Stimulated activated memory B cell treated with anti-CD40 and anti-IgM and Interleukin-4, amounts not matched to agents 10 μg/mL and 1 μg/mL and 100 μg/mL, for 72 hours (primary cell): ENCODE data around the gene SLC34A3.

ENCODE experiments used
- ATAC-seq: fragments of 150-1000 bp; cut with Tn5 transposase; 2 replicates; pipeline ENCODE4 v1.10.0; 2021
- H3K27ac Mint-ChIP-seq: one replicate; pipeline ENCODE4 v1.8.0; 2022; ENCODE audit warnings: mild to moderate bottlenecking, mixed read lengths
- H3K27me3 Mint-ChIP-seq: one replicate; pipeline ENCODE4 v1.8.0; 2022; ENCODE audit warnings: mixed read lengths
- H3K36me3 Mint-ChIP-seq: one replicate; pipeline ENCODE4 v1.8.0; 2022; ENCODE audit warnings: mixed read lengths
- H3K4me1 Mint-ChIP-seq: one replicate; pipeline ENCODE4 v1.8.0; 2022; ENCODE audit warnings: mixed read lengths
- H3K4me3 Mint-ChIP-seq: one replicate; pipeline ENCODE4 v1.8.0; 2022; ENCODE audit warnings: mild to moderate bottlenecking, moderate library complexity, mixed read lengths
- H3K9me3 Mint-ChIP-seq: one replicate; pipeline ENCODE4 v1.8.0; 2022; ENCODE audit warnings: mixed read lengths

The SLC34A3 gene

DNA sequence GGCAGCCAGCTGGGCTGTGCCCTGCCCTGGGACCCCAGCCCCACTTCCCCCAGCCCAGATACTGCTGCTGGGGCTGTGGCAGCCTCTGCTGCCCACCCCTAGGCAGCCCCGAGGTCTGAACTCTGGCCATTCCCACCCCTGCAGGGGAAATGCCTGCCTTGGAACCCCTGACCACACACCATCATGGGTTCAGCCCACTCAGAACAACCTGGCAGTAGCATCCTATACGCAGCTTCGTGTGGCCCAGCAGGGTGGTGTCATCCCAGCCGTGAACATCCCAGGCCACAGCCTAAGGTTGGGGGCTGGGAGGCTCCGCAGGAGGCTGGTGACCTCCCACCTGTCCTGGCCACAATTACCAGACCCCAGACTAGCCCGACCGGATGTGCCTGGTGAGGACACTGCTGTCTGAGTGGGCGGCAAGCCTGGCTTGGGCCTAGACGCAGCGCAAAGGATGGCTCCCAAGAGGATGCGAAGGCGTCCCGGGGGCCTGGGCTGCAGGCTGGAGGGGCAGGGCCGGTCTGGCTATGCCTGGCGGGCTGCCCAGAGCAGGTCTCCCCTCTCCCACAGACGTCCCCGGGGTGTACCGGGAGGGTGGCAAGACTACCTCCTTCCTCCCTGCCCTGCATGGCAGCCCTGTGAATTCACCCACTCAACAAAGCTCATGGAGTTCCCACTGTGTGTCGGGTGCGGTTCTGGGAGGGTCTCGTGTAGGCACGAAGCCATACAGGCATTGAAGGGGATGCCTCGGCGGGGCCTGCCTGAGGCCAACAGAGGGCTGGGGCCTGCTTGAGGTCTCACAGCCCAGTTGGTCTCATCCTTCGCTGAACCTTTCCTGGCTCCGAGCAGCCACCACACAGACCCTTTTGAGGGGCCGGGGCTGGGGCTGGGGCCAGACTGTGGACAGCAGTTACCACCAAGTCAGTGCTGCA lies 1.5 kb upstream of the SLC34A3 start:
- Mint-ChIP-seq H3K4me3 (no peak overlapping the region), H3K4me1 (peaks cover 7% of the 10 kb centered on the region), H3K9me3 (no peaks in the 10 kb centered on the region), H3K36me3 (no peaks in the 10 kb centered on the region), H3K27me3 (peaks cover 35% of the 10 kb centered on the region), H3K27ac (no peak overlapping the region)
- ATAC-seq: no peak

DNA sequence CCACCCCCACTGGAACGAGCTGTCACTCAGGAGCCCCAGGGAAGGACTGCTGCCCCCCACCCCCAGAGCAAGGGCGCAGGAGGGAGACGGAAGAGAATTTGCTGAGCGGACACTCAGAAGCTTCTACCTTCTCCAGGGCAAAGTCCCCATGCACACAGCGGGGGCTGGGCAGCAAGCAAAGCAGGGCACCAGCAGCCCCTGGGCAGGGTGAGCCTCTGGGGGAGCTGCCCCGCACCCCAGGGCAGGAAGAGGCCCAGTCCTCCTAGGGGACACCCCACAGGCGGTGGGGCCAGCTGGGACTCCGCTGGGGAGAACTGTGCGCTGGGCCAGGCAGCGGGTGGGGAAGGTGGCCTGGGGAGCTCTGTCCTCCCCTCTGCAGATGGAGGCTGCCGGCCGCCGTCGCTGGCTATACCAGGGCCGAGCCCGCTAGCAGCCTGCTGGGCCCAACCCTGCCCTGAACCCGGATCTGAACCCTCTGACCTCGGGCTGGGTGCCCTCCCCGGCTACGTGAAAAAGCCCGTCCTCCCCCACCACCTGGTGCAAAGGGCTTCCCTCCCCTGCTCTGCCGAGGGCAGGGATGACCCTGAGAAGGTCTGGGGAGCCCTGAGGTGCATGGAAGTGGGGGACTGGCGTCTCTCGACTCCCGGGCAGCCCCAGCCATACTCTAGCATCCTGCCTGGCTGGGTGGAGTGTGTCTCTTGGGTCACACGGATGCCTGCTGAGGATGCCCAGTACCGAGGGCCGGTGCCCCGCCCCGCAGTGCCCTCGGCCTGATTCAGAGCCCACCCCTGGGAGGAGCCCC lies 597 bp upstream of the SLC34A3 start:
- H3K4me3 Mint-ChIP-seq: no peak overlapping the region
- peaks cover 14% of the 10 kb centered on the region for H3K4me1 Mint-ChIP-seq
- no peaks in the 10 kb centered on the region for H3K9me3 Mint-ChIP-seq
- H3K27ac Mint-ChIP-seq: no peak overlapping the region
- H3K27me3 Mint-ChIP-seq: peaks cover 43% of the 10 kb centered on the region
- ATAC-seq: no peak
- no peaks in the 10 kb centered on the region for H3K36me3 Mint-ChIP-seq

DNA sequence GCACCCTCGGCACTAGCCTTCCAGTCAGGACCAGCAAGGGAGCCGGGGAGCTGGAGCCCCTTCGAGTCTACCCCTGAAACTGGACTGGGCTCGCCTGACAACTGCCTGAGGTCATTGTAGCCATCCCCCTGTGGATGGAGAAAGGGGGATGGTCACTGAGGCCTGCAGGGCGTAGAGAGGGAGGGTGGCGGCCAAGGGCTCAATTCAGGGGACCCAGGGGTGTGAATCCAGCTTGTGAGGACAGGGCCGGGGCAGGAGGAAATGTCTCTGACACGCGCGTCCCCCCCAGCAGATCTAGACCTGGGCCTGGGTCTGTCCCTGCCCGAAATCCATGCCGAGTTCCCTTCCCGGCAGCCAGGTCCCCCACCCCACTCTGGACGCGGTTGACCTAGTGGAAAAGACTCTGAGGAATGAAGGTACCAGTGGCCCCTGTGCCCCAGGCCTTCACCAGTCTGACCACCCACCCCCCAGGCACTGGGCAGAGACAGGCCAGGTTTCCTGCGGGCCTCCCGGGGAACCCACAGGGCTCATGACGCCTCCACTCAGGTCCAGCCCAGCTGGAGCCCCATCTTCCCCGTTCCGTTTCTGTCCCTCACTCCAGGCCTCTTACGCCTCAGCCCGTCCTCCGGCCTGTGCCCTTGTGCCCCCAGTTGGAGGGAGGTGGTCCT lies 805 bp downstream of the SLC34A3 start:
- no peak overlapping the region for H3K4me3 Mint-ChIP-seq
- H3K27ac Mint-ChIP-seq: no peak overlapping the region
- ATAC-seq: no peak
- peaks cover 25% of the 10 kb centered on the region for H3K4me1 Mint-ChIP-seq
- H3K27me3 Mint-ChIP-seq: peaks cover 47% of the 10 kb centered on the region
- no peaks in the 10 kb centered on the region for H3K36me3 Mint-ChIP-seq
- no peaks in the 10 kb centered on the region for H3K9me3 Mint-ChIP-seq

DNA sequence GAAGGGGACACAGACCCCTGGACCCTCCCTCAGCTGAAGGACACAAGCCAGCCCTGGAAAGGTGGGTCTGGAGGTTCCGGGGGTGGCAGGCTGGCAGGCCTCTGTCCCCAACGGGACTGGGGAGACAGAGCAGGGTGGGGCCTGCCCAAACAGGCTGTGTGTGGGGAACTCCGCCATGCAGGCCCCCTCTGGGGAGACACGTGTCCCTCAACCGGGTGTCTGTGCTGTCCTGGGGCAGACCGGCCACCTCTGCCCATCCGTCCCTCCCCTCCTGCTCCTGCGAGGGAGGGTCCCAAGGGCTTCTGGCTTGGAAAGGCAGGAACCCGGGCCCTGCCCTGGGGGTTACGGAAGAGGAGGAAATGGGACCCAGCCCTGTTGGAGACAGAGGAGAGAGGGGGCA lies 1.4 kb downstream of the SLC34A3 start:
- no peaks in the 10 kb centered on the region for H3K36me3 Mint-ChIP-seq
- no peaks in the 10 kb centered on the region for H3K9me3 Mint-ChIP-seq
- H3K4me3 Mint-ChIP-seq: no peak overlapping the region
- peaks cover 30% of the 10 kb centered on the region for H3K4me1 Mint-ChIP-seq
- H3K27me3 Mint-ChIP-seq: peaks cover 47% of the 10 kb centered on the region
- no peak for ATAC-seq
- no peak overlapping the region for H3K27ac Mint-ChIP-seq

DNA sequence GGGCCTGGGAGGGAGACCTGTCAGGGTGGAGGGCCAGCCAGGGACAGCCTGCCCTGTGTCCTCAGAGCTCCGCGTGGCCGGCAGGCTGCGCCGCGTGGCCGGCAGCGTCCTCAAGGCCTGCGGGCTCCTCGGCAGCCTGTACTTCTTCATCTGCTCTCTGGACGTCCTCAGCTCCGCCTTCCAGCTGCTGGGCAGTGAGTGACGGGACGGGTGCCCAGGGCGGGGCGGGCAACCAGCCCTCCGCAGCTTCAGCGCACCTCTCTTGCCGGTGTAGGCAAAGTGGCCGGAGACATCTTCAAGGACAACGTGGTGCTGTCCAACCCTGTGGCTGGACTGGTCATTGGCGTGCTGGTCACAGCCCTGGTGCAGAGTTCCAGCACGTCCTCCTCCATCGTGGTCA lies 1.8 kb downstream of the SLC34A3 start:
- Mint-ChIP-seq H3K36me3 (no peaks in the 10 kb centered on the region), H3K9me3 (no peaks in the 10 kb centered on the region), H3K27ac (no peak overlapping the region), H3K4me3 (no peak overlapping the region), H3K27me3 (peaks cover 44% of the 10 kb centered on the region), H3K4me1 (peaks cover 30% of the 10 kb centered on the region)
- ATAC-seq: no peak

DNA sequence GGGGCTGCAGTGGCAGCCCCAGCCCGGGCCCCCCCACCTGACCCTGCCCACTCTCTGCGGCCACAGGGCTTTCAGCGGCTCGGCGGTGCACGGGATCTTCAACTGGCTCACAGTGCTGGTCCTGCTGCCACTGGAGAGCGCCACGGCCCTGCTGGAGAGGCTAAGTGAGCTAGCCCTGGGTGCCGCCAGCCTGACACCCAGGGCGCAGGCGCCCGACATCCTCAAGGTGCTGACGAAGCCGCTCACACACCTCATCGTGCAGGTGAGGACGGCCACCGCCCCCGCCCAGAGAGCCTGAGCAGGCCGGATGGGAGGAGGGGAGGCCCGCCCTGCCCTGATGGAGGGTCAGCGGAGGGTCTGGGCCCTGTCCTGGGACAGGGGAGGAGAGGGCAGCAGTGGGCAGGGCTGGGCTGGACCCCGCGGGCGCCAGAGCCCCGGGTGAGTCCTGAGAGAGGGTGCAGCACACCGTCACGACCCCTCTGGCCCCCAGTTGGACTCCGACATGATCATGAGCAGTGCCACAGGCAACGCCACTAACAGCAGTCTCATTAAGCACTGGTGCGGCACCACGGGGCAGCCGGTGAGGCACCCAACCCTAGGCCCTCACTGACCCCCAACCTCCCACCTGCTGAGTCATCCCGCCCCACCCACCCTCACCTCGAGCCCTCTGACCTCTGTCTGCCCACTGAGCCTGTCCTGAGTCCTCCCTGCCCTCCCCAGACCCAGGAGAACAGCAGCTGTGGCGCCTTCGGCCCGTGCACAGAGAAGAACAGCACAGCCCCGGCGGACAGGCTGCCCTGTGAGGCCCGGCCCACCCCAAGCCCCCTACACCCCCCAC lies 2.7 kb downstream of the SLC34A3 start:
- Mint-ChIP-seq H3K4me3 (no peak overlapping the region), H3K36me3 (no peaks in the 10 kb centered on the region), H3K4me1 (peaks cover 34% of the 10 kb centered on the region), H3K27me3 (peaks cover 38% of the 10 kb centered on the region), H3K9me3 (no peaks in the 10 kb centered on the region), H3K27ac (no peak overlapping the region)
- no peak for ATAC-seq

DNA sequence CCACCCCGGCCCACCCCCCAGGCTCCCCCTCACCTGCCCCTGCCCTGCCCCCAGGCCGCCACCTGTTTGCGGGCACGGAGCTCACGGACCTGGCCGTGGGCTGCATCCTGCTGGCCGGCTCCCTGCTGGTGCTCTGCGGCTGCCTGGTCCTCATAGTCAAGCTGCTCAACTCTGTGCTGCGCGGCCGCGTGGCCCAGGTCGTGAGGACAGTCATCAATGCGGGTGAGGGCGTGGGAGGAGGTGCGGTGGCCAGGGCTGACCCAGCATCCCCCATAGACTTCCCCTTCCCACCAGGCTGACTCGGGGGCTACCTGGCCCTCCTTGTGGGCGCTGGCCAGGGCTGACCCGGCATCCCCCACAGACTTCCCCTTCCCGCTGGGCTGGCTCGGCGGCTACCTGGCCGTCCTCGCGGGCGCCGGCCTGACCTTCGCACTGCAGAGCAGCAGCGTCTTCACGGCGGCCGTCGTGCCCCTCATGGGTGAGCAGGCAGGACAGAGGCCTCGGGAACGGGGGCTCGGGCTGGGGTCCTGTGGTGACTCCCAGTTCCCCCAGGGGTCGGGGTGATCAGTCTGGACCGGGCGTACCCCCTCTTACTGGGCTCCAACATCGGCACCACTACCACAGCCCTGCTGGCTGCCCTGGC lies 3.5 kb downstream of the SLC34A3 start:
- no peaks in the 10 kb centered on the region for H3K36me3 Mint-ChIP-seq
- H3K27me3 Mint-ChIP-seq: peaks cover 38% of the 10 kb centered on the region
- H3K4me1 Mint-ChIP-seq: peaks cover 41% of the 10 kb centered on the region
- no peaks in the 10 kb centered on the region for H3K9me3 Mint-ChIP-seq
- peak overlapping the region; percentile 63 for H3K27ac Mint-ChIP-seq
- H3K4me3 Mint-ChIP-seq: no peak overlapping the region
- no peak for ATAC-seq

DNA sequence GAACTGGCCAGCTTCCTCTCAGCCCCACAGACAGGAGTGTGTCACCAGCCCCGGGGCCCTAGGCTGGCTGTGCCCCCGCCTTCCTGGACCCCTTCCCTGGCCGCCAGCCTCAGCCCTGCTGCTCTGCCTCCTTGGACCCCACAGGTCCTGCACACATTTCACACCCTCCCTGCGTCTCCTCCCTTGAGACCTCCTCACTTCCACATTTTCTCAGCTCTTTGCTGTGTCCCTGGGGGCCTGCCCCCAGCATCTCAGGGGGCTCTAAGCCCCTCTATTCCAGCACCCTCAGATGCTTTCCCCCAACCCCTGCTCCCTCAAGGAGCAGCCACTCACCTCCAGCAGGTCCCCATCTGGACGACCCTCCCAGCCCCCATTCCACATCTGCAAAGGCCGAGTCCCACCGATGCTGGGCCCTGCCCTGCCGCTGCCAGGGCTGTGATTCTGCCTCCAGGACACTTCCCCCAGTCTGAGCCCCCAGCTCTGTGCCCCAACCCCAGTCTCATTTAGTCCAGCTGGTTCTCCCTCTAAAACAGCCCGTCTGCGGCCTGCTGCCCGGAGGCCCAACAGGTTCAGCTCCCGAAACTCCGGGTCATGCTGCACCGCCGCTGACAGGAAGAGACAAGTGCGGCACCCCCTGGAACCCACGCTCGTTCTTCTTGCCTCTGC lies 4.2 kb downstream of the SLC34A3 start:
- Mint-ChIP-seq H3K36me3 (no peaks in the 10 kb centered on the region), H3K4me3 (peak overlapping the region; percentile 45), H3K27me3 (peaks cover 38% of the 10 kb centered on the region), H3K4me1 (peaks cover 48% of the 10 kb centered on the region), H3K27ac (peak overlapping the region; percentile 63), H3K9me3 (no peaks in the 10 kb centered on the region)
- peak; percentile 49 for ATAC-seq

DNA sequence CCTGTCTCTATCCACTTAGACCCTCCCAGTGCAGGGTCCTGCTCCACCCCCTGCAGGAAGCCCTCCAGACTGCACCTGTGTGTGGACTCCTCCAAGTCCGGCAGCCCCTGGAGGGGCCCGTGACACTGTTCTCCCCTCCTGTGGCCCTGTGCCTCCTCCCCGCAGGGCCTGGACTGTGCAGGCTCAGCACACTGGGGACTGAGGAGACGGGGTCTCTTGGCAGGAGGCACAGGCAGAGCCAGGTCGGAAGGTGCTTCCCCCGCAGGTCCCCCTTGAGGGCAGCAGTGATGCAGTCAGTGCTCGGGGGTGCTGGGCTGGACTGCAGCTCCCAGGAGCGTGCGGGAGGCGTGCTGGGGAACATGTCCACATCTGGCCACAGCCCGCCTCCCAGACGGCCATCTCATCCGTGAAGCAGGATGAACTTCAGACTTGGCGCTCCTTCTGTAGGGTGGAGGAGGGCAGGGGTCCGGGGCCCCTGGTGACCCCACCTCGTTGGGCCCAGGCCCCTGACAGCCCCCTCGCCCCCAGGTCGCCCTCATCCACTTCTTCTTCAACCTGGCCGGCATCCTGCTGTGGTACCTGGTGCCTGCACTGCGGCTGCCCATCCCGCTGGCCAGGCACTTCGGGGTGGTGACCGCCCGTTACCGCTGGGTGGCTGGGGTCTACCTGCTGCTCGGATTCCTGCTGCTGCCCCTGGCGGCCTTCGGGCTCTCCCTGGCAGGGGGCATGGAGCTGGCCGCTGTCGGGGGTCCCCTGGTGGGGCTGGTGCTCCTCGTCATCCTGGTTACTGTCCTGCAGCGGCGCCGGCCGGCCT lies 4.9 kb downstream of the SLC34A3 start:
- Mint-ChIP-seq H3K36me3 (no peaks in the 10 kb centered on the region), H3K4me3 (peak overlapping the region; percentile 45), H3K27me3 (peaks cover 32% of the 10 kb centered on the region), H3K4me1 (peaks cover 48% of the 10 kb centered on the region), H3K27ac (peak overlapping the region; percentile 63), H3K9me3 (no peaks in the 10 kb centered on the region)
- no peak for ATAC-seq

DNA sequence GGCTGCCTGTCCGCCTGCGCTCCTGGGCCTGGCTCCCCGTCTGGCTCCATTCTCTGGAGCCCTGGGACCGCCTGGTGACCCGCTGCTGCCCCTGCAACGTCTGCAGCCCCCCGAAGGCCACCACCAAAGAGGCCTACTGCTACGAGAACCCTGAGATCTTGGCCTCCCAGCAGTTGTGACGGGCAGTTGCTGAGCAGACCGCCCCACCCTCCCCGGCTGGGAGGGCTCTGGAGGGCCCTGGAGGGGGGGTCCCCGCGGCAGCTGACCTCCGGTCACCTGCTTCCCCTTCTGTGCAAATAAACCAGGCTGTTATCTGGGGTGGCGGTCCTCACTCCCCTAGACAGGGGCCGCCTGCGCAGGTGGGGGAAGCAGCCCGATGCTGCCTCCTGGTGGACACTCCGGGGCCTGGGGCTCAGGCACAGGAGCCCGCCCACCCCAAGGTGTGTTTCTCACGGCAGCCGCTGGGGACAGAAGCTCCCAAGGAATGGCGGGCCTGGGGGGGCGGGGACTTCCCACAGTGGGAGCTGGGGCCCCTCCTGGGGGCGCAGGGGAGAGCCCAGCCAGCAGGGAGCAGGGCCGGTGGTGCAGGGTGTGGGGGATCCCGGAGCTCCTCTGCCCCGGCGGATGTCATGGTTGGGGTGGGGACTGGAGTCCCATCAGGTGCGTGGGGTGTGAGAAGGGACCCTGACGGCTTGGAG lies 5.7 kb downstream of the SLC34A3 start:
- peaks cover 48% of the 10 kb centered on the region for H3K4me1 Mint-ChIP-seq
- no peaks in the 10 kb centered on the region for H3K9me3 Mint-ChIP-seq
- peak; percentile 53 for ATAC-seq
- H3K36me3 Mint-ChIP-seq: no peaks in the 10 kb centered on the region
- H3K27me3 Mint-ChIP-seq: peaks cover 25% of the 10 kb centered on the region
- no peak overlapping the region for H3K27ac Mint-ChIP-seq
- H3K4me3 Mint-ChIP-seq: peak overlapping the region; percentile 29

DNA sequence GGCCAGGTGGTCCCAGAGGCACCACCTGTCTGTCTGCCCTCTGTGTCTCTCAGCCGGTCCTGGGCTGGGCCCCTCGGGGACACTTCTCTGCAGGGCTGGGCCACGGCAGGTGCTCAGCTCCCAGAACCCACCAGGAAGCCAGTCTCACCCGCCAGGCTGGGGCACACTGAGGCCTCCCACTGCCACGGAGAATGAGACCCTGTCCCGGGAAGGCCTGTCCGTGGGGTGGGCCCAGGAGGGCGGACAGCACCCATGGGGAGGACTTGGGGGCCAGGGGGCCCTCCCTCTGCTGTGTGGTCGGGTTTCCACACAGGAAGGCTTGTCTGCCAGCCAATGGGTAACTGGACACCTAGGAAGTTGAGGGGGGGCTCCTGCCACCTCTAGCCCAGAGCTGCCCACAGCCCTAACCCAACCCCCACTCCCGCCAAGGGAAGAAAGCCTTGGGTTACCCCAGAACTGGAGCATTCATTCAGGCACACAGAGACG lies 6.3 kb downstream of the SLC34A3 start:
- no peak overlapping the region for H3K27ac Mint-ChIP-seq
- no peaks in the 10 kb centered on the region for H3K9me3 Mint-ChIP-seq
- H3K36me3 Mint-ChIP-seq: no peaks in the 10 kb centered on the region
- peak overlapping the region; percentile 29 for H3K4me3 Mint-ChIP-seq
- H3K4me1 Mint-ChIP-seq: peaks cover 49% of the 10 kb centered on the region
- peaks cover 19% of the 10 kb centered on the region for H3K27me3 Mint-ChIP-seq
- no peak for ATAC-seq

DNA sequence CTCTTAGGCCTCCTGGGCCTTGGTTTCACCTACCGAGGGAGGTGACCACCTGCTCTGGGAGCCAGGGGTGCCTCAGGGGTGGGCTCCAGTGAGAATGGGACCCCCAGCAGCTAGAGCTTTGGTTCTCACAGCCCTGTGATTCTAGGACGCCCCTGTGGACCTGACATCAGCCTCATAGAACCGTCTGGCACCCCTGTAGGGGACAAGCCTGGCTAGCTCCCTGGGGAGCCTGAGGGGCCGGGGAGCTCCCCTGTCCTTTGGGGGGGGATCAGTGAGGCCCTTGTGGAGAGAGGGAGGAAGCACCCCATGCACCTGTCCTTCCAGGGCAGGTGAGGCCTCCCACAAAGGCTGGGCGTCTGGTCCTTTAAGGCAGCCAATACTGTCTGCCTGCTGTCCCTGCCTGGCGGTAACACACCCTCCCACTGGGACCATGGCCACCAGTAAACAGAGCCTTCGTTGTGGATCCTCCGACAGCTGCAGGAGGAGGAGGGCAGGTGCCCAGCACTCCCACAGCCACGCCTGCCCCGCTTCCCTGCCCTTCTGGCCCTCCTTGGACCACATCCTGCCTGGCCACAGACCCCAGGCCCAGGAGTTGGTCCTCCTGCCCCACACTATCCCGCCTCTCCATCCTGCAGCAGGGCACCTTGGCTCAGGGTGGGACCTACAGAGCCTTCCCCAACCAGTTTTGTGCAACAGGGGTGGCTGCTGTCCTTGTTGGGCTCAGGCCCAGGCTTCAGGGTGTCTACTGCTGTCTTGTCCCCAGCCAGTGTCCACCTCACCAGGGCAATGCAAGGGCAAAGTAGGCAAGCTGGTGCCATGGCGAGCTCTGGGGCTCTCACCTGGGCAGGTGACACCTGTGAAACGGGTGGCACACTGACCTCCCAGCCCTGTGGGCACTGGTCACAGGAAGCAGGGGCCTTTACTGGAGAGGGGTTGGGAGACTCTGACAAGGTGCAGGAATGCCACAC lies 7.3 kb downstream of the SLC34A3 start:
- Mint-ChIP-seq H3K4me3 (no peak overlapping the region), H3K27ac (no peak overlapping the region), H3K4me1 (peaks cover 59% of the 10 kb centered on the region), H3K9me3 (no peaks in the 10 kb centered on the region), H3K36me3 (peaks cover 10% of the 10 kb centered on the region), H3K27me3 (peaks cover 12% of the 10 kb centered on the region)
- ATAC-seq: no peak
